Smooth muscle cell (in vitro differentiated cells): ENCODE measurements around the gene RXYLT1. TPM values are rescaled to one million over a fixed set of nuclear protein-coding genes. Genes with fewer than 3 reads are reported as not detected.

Experiments used
- DNase-seq: peaks from one replicate; lab custom pipeline; 2025; ENCODE audit not compliant: unreplicated experiment; lab: John Stamatoyannopoulos, UW
- H2AFZ ChIP-seq: fragments of 200-600 bp; sonication (generic); 2 replicates; pipeline ENCODE4 v1.6.0; 2016; ENCODE audit warnings: antibody characterized with exemption, low read depth, mild to moderate bottlenecking
- H3F3A ChIP-seq: fragments of 200-600 bp; sonication (generic); 2 replicates; pipeline ENCODE4 v1.6.0; 2017; ENCODE audit warnings: antibody characterized with exemption, low read depth
- H3K27ac ChIP-seq: fragments of 200-600 bp; sonication (generic); 2 replicates; pipeline ENCODE4 v1.5.1; 2016; ENCODE audit warnings: low read depth, mild to moderate bottlenecking
- H3K27me3 ChIP-seq: fragments of 200-600 bp; sonication (generic); 2 replicates; pipeline ENCODE4 v1.6.1; 2016; ENCODE audit warnings: low read depth, mild to moderate bottlenecking
- H3K36me3 ChIP-seq: fragments of 200-600 bp; sonication (generic); 2 replicates; pipeline ENCODE4 v1.5.1; 2016; ENCODE audit warnings: low read depth
- H3K4me1 ChIP-seq: fragments of 200-600 bp; sonication (generic); 2 replicates; pipeline ENCODE4 v1.5.1; 2016; ENCODE audit warnings: low read depth
- H3K4me2 ChIP-seq: fragments of 200-600 bp; sonication (generic); 2 replicates; pipeline ENCODE4 v1.6.0; 2016; ENCODE audit warnings: mild to moderate bottlenecking
- H3K4me3 ChIP-seq: fragments of 200-600 bp; sonication (generic); 2 replicates; pipeline ENCODE4 v1.5.1; 2016; ENCODE audit warnings: mild to moderate bottlenecking
- H3K79me2 ChIP-seq: fragments of 200-600 bp; sonication (generic); 2 replicates; pipeline ENCODE4 v1.6.0; 2016; ENCODE audit warnings: low read depth, mild to moderate bottlenecking
- H3K9ac ChIP-seq: fragments of 200-600 bp; sonication (generic); 2 replicates; pipeline ENCODE4 v1.6.0; 2016; ENCODE audit warnings: low read depth
- H3K9me3 ChIP-seq: fragments of 200-600 bp; sonication (generic); replicated peaks from 2 replicates; pipeline ENCODE4 v1.5.1; 2016; ENCODE audit warnings: low read depth
- H4K20me1 ChIP-seq: fragments of 200-600 bp; sonication (generic); 2 replicates; pipeline ENCODE4 v1.6.0; 2016; ENCODE audit warnings: low read depth
- WGBS: methylation state at CpG from one replicate; pipeline ENCODE4 v1.1.7; 2016; ENCODE audit warnings: low lambda C conversion rate; 5-methylcytosine and 5-hydroxymethylcytosine counted together
- polyA plus RNA-seq: library from polyadenylated mRNA; unstranded; fragments of >200 nt; fragmentation: Nextera tagmentation; extraction: Ambion mirVana; gene quantifications from 2 replicates; pipeline ENCODE4 v1.2.1, GENCODE V29; 2016
- total RNA-seq: library from RNA; depleted of rRNA; stranded (reverse); fragments of >200 nt; gene quantifications from 2 replicates; pipeline ENCODE4 v1.2.3, GENCODE V29; 2014
- TF ChIP-seq, protein P1 (sequence below): fragments of 200-600 bp; sonication (generic); IDR thresholded peaks from 2 replicates; pipeline ENCODE4 v1.5.1; 2017; ENCODE audit warnings: borderline replicate concordance, mild to moderate bottlenecking, antibody characterized with exemption; ENCODE audit not compliant: insufficient read depth, poor library complexity, severe bottlenecking

RXYLT1 gene
- total and polyA plus RNA-seq, 2 experiments from 2014 or later: 9.4 to 11.1 TPM

GRCh38 chr12:63795032-63795687 is 15.5 kb downstream of the RXYLT1 start:
- Histone ChIP-seq H3K4me1 (no peaks in the 10 kb centered on the region), H3K9ac (no peak overlapping the region), H3K4me2 (no peak overlapping the region), H3K9me3 (no peaks in the 10 kb centered on the region), H3K27me3 (no peaks in the 10 kb centered on the region), H3F3A (no peaks in the 10 kb centered on the region), H2AFZ (no peak overlapping the region), H3K79me2 (no peaks in the 10 kb centered on the region), H3K27ac (no peak overlapping the region), H3K36me3 (no peaks in the 10 kb centered on the region), H4K20me1 (no peaks in the 10 kb centered on the region), H3K4me3 (no peak overlapping the region)
- TF ChIP-seq, protein P1, sequence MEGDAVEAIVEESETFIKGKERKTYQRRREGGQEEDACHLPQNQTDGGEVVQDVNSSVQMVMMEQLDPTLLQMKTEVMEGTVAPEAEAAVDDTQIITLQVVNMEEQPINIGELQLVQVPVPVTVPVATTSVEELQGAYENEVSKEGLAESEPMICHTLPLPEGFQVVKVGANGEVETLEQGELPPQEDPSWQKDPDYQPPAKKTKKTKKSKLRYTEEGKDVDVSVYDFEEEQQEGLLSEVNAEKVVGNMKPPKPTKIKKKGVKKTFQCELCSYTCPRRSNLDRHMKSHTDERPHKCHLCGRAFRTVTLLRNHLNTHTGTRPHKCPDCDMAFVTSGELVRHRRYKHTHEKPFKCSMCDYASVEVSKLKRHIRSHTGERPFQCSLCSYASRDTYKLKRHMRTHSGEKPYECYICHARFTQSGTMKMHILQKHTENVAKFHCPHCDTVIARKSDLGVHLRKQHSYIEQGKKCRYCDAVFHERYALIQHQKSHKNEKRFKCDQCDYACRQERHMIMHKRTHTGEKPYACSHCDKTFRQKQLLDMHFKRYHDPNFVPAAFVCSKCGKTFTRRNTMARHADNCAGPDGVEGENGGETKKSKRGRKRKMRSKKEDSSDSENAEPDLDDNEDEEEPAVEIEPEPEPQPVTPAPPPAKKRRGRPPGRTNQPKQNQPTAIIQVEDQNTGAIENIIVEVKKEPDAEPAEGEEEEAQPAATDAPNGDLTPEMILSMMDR: no peak
- DNase-seq: no peak
- WGBS: 85% methylated on average over 10 of the region's 10 CpGs

GRCh38 chr12:63795944-63796343 is 16.2 kb downstream of the RXYLT1 start:
- H3K79me2 ChIP-seq: no peaks in the 10 kb centered on the region
- TF ChIP-seq, protein P1: no peak
- no peaks in the 10 kb centered on the region for H3K9me3 ChIP-seq
- H3K36me3 ChIP-seq: no peaks in the 10 kb centered on the region
- DNase-seq: no peak
- WGBS: 96% methylated on average over 6 of the region's 6 CpGs
- H3K9ac ChIP-seq: no peak overlapping the region
- H3K27me3 ChIP-seq: no peaks in the 10 kb centered on the region
- no peaks in the 10 kb centered on the region for H3K4me1 ChIP-seq
- no peaks in the 10 kb centered on the region for H3F3A ChIP-seq
- H4K20me1 ChIP-seq: no peaks in the 10 kb centered on the region
- H3K4me3 ChIP-seq: no peak overlapping the region
- H3K27ac ChIP-seq: no peak overlapping the region
- H2AFZ ChIP-seq: no peak overlapping the region
- H3K4me2 ChIP-seq: no peak overlapping the region

GRCh38 chr12:63802012-63802608 is 22.4 kb downstream of the RXYLT1 start:
- Histone ChIP-seq H2AFZ (no peak overlapping the region), H3F3A (no peaks in the 10 kb centered on the region), H3K9ac (no peak overlapping the region), H3K4me3 (no peak overlapping the region), H3K4me1 (no peaks in the 10 kb centered on the region), H3K9me3 (no peaks in the 10 kb centered on the region), H3K79me2 (no peaks in the 10 kb centered on the region), H3K27ac (no peak overlapping the region), H3K4me2 (no peak overlapping the region), H3K36me3 (no peaks in the 10 kb centered on the region), H3K27me3 (no peaks in the 10 kb centered on the region), H4K20me1 (no peaks in the 10 kb centered on the region)
- TF ChIP-seq, protein P1: peak; percentile 49
- WGBS: 84% methylated on average over 6 of the region's 6 CpGs
- DNase-seq: no peak

GRCh38 chr12:63804746-63805145 is 25.0 kb downstream of the RXYLT1 start:
- H3K27ac ChIP-seq: no peak overlapping the region
- no peaks in the 10 kb centered on the region for H3K36me3 ChIP-seq
- TF ChIP-seq, protein P1: no peak
- H3K4me3 ChIP-seq: no peak overlapping the region
- no peaks in the 10 kb centered on the region for H3F3A ChIP-seq
- no peaks in the 10 kb centered on the region for H3K79me2 ChIP-seq
- no peaks in the 10 kb centered on the region for H3K9me3 ChIP-seq
- H3K27me3 ChIP-seq: no peaks in the 10 kb centered on the region
- no peak overlapping the region for H3K9ac ChIP-seq
- H4K20me1 ChIP-seq: no peaks in the 10 kb centered on the region
- H2AFZ ChIP-seq: no peak overlapping the region
- H3K4me1 ChIP-seq: no peaks in the 10 kb centered on the region
- no peak overlapping the region for H3K4me2 ChIP-seq
- 95% methylated on average over 2 of the region's 2 CpGs for WGBS
- DNase-seq: no peak
